Upper lobe of left lung (tissue), 4 donors: ENCODE results near the gene RNF38.

Experiments used
- EP300 ChIP-seq, 4 donors: sonication (generic); formaldehyde crosslinking; IDR thresholded peaks; one replicate each; pipeline ENCODE4 v1.5.1; 2017; ENCODE audit warnings: antibody characterized with exemption in 4 of 4, control low read depth in 2 of 4
- POLR2A ChIP-seq, 4 donors: fragments of 450-650 bp; IDR thresholded peaks; one replicate each; pipeline ENCODE4 v1.5.1; 2016 to 2017; ENCODE audit warnings: antibody characterized with exemption in 4 of 4, mild to moderate bottlenecking in 2 of 4
- POLR2AphosphoS5 ChIP-seq, 2 donors: sonication (generic); formaldehyde crosslinking; IDR thresholded peaks; one replicate each; pipeline ENCODE4 v1.5.1; 2017; ENCODE audit warnings: antibody characterized with exemption in 2 of 2
- TF ChIP-seq, protein P1 (sequence below), 6 experiments: fragments of 450-650 bp in 4 of 6; fragments of 200-600 bp in 2 of 6; sonication (generic) in 2 of 6; IDR thresholded peaks; one replicate each; pipeline ENCODE4 v1.5.1; 2016 to 2019; ENCODE audit warnings: antibody characterized with exemption in 6 of 6

DNA sequence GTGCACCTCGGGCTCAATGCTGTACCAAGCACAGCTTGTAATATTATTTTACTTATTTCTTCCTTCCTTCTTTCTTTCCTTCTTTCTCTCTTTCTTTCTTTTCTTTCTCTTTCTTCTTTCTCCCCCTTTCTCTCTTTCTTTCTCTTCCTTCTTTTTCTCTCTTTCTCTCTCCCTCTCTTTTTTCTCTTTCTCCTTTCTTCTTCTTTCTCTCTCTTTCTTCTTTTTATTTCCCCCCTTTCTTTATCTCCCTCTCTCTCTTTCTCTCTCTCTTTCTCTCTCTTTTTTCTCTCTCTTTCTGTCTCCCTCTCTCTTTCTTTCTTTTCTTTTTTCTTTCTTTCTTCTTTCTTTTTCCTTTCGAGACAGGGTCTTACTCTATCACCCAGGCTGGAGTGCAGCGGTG lies 109.1 kb downstream of the RNF38 start:
- TF ChIP-seq, protein P1, sequence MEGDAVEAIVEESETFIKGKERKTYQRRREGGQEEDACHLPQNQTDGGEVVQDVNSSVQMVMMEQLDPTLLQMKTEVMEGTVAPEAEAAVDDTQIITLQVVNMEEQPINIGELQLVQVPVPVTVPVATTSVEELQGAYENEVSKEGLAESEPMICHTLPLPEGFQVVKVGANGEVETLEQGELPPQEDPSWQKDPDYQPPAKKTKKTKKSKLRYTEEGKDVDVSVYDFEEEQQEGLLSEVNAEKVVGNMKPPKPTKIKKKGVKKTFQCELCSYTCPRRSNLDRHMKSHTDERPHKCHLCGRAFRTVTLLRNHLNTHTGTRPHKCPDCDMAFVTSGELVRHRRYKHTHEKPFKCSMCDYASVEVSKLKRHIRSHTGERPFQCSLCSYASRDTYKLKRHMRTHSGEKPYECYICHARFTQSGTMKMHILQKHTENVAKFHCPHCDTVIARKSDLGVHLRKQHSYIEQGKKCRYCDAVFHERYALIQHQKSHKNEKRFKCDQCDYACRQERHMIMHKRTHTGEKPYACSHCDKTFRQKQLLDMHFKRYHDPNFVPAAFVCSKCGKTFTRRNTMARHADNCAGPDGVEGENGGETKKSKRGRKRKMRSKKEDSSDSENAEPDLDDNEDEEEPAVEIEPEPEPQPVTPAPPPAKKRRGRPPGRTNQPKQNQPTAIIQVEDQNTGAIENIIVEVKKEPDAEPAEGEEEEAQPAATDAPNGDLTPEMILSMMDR (IDR thresholded peaks at IDR 0.05): no peak
- no peak for TF ChIP-seq POLR2AphosphoS5 (IDR thresholded peaks at IDR 0.05)
- TF ChIP-seq POLR2A (IDR thresholded peaks at IDR 0.05): no peak
- no peak for TF ChIP-seq EP300 (IDR thresholded peaks at IDR 0.05)
